T-helper 17 cell (primary cell): Measurements from ENCODE around the gene NHSL2. TPM values are rescaled to one million over a fixed set of nuclear protein-coding genes. Genes with fewer than 3 reads are reported as not detected.
A peak's percentile ranks its signal among the peaks of the same experiment; 100 is the strongest.

Source experiments
- ATAC-seq: fragments of 150-1000 bp; cut with Tn5 transposase; 2 replicates; pipeline ENCODE4 v1.10.0; 2021; ENCODE audit warnings: mild to moderate bottlenecking, moderate library complexity
- DNase-seq, 3 donors: peaks; one replicate each; pipeline versions ENCODE4 v3.0.0 to v3.0.0-alpha.2; 2020 to 2021
- H3K9me3 ChIP-seq: one replicate; pipeline ENCODE4 v1.7.0; 2013; ENCODE audit warnings: low read length, mild to moderate bottlenecking; ENCODE audit not compliant: control insufficient read depth, poor library complexity, severe bottlenecking
- H3K27ac Mint-ChIP-seq: one replicate; pipeline ENCODE4 v1.8.0; 2022; ENCODE audit warnings: mild to moderate bottlenecking, moderate library complexity, mixed read lengths
- H3K27me3 Mint-ChIP-seq: one replicate; pipeline ENCODE4 v1.8.0; 2022; ENCODE audit warnings: mixed read lengths
- H3K36me3 Mint-ChIP-seq: one replicate; pipeline ENCODE4 v1.8.0; 2022; ENCODE audit warnings: low read depth, mixed read lengths
- H3K4me1 Mint-ChIP-seq: one replicate; pipeline ENCODE4 v1.8.0; 2022; ENCODE audit warnings: mild to moderate bottlenecking, mixed read lengths
- H3K4me3 Mint-ChIP-seq: one replicate; pipeline ENCODE4 v1.8.0; 2022; ENCODE audit warnings: mild to moderate bottlenecking, moderate library complexity, mixed read lengths
- total RNA-seq, 4 donors: library from RNA in 2 of 4; stranded (reverse) in 2 of 4; gene quantifications; one replicate each; pipeline ENCODE4 v1.2.3 and lab custom pipeline; 2022 to 2026

The NHSL2 gene
- total RNA-seq, 2 donors from 2014 or later = 10.0 to 20.3 TPM

- H3K9me3 ChIP-seq = no peaks in the 10 kb centered on the region
- DNase-seq (no peak), ATAC-seq (no peak)
- H3K4me1 Mint-ChIP-seq = peaks cover 4% of the 10 kb centered on the region
- H3K27ac Mint-ChIP-seq = no peak overlapping the region
- H3K36me3 Mint-ChIP-seq = peaks cover 4% of the 10 kb centered on the region
- peaks cover 11% of the 10 kb centered on the region for H3K27me3 Mint-ChIP-seq
- H3K4me3 Mint-ChIP-seq = no peak overlapping the region
Measured at GRCh38 chrX:71974916-71975315, 64.3 kb downstream of the NHSL2 start.

GRCh38 chrX:71976753-71977152 is 66.1 kb downstream of the NHSL2 start:
- DNase-seq (no peak), ATAC-seq (no peak)
- Mint-ChIP-seq H3K27me3 (peaks cover 11% of the 10 kb centered on the region), H3K4me1 (peaks cover 4% of the 10 kb centered on the region), H3K4me3 (no peak overlapping the region), H3K27ac (no peak overlapping the region), H3K36me3 (peaks cover 4% of the 10 kb centered on the region)
- H3K9me3 ChIP-seq = no peaks in the 10 kb centered on the region

DNA sequence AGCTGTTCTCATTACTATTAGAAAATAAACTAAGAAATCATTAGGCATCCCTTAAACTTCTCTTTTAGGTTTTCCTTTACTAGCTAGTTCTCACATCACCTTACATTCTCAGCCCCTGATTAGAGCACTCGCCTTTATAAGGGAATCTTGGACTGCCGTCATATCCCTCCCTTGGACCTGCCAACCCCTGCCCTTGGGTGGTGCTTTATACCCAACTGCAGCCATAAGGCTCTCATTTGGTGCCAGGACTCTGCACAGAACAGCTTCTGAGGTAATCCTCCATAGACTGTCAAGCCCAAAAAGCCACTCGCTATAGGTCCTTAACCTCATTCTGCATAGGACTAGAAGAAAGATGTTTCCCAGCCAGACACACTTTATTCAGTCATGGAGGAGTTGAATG is 67.5 kb downstream of the NHSL2 start:
- H3K27ac Mint-ChIP-seq = no peak overlapping the region
- no peak for ATAC-seq

GRCh38 chrX:71989768-71990426 is 79.3 kb downstream of the NHSL2 start:
- Mint-ChIP-seq H3K27me3 (peaks cover 4% of the 10 kb centered on the region), H3K4me1 (peaks cover 9% of the 10 kb centered on the region), H3K27ac (no peak overlapping the region), H3K36me3 (no peaks in the 10 kb centered on the region), H3K4me3 (no peak overlapping the region)
- no peaks in the 10 kb centered on the region for H3K9me3 ChIP-seq
- no peak for ATAC-seq
- DNase-seq = no peak

More for the DNA sequence above, 67.5 kb downstream of the NHSL2 start:
- no peaks in the 10 kb centered on the region for H3K9me3 ChIP-seq
- peaks cover 4% of the 10 kb centered on the region for H3K36me3 Mint-ChIP-seq
- no peaks in the 10 kb centered on the region for H3K4me1 Mint-ChIP-seq
- H3K27me3 Mint-ChIP-seq = peaks cover 14% of the 10 kb centered on the region
- DNase-seq = no peak
- no peak overlapping the region for H3K4me3 Mint-ChIP-seq

DNA sequence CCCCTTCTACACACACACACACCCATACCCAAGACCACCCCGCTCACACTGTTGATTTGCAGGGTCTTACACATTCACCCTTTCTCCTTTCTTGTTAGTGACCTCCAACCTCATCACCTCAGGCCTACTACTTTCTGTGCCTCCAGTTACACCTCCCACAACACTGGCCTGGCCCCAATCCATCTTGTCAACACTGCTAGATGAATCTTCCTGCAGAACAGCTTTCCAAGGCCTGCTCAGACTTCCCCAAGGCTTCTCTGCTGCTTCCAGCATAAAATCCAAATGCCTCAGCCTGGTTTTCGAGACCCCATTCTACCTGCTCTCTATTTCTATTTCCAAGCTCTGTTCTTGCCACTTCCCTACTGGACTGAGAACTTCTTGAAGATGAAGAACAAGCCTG is 79.9 kb downstream of the NHSL2 start:
- H3K27me3 Mint-ChIP-seq = peaks cover 4% of the 10 kb centered on the region
- H3K4me1 Mint-ChIP-seq = peaks cover 11% of the 10 kb centered on the region
- H3K27ac Mint-ChIP-seq = no peak overlapping the region
- DNase-seq (no peak), ATAC-seq (no peak)
- H3K9me3 ChIP-seq = no peaks in the 10 kb centered on the region
- no peaks in the 10 kb centered on the region for H3K36me3 Mint-ChIP-seq
- no peak overlapping the region for H3K4me3 Mint-ChIP-seq

DNA sequence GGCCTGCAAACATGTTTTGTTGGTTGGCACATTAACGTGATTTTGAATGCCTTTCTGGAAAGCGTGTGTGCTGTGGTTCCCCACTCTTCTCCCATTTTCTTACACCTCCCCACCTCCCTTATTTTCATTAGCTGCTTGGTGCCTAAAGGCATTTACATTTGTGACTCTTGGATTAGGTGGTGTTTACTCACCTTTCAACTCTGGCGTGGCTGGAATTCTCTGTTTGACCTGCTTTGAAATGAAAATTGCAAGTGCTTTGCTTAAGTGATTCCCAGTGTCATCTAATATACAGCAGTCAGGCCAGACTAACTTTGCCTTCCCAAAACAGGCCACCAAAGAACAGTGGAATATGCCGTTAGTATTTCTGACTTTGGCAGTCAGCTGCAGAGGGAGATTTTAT is 80.5 kb downstream of the NHSL2 start:
- Mint-ChIP-seq H3K27ac (no peak overlapping the region), H3K36me3 (no peaks in the 10 kb centered on the region), H3K4me1 (peaks cover 12% of the 10 kb centered on the region), H3K27me3 (peaks cover 4% of the 10 kb centered on the region), H3K4me3 (no peak overlapping the region)
- ATAC-seq = no peak
- no peaks in the 10 kb centered on the region for H3K9me3 ChIP-seq
- no peak for DNase-seq

GRCh38 chrX:71992711-71993110 is 82.1 kb downstream of the NHSL2 start:
- no peaks in the 10 kb centered on the region for H3K9me3 ChIP-seq
- no peaks in the 10 kb centered on the region for H3K36me3 Mint-ChIP-seq
- H3K4me1 Mint-ChIP-seq = peaks cover 12% of the 10 kb centered on the region
- ATAC-seq (peak; percentile 97), DNase-seq (peak in 2 of 3 donors; percentile 10 to 14)
- H3K4me3 Mint-ChIP-seq = peak overlapping the region; percentile 59
- H3K27ac Mint-ChIP-seq = no peak overlapping the region
- peaks cover 2% of the 10 kb centered on the region for H3K27me3 Mint-ChIP-seq

GRCh38 chrX:71993371-71993770 is 82.7 kb downstream of the NHSL2 start:
- ATAC-seq = no peak

GRCh38 chrX:71994601-71995000 is 84.0 kb downstream of the NHSL2 start:
- no peak overlapping the region for H3K27ac Mint-ChIP-seq
- H3K36me3 Mint-ChIP-seq = no peaks in the 10 kb centered on the region
- DNase-seq = no peak
- peaks cover 15% of the 10 kb centered on the region for H3K4me1 Mint-ChIP-seq
- no peak overlapping the region for H3K4me3 Mint-ChIP-seq
- no peaks in the 10 kb centered on the region for H3K27me3 Mint-ChIP-seq
- H3K9me3 ChIP-seq = no peaks in the 10 kb centered on the region
- ATAC-seq = no peak

More at GRCh38 chrX:71993371-71993770, 82.7 kb downstream of the NHSL2 start:
- no peaks in the 10 kb centered on the region for H3K9me3 ChIP-seq
- Mint-ChIP-seq H3K4me3 (no peak overlapping the region), H3K27ac (peak overlapping the region; percentile 60), H3K4me1 (peaks cover 12% of the 10 kb centered on the region), H3K27me3 (no peaks in the 10 kb centered on the region), H3K36me3 (no peaks in the 10 kb centered on the region)
- no peak for DNase-seq

- Mint-ChIP-seq H3K27me3 (no peaks in the 10 kb centered on the region), H3K36me3 (no peaks in the 10 kb centered on the region), H3K4me3 (no peak overlapping the region), H3K27ac (peak overlapping the region; percentile 63), H3K4me1 (peaks cover 15% of the 10 kb centered on the region)
- no peaks in the 10 kb centered on the region for H3K9me3 ChIP-seq
- no peak for DNase-seq
- no peak for ATAC-seq
Measured at GRCh38 chrX:71995122-71995521, 84.5 kb downstream of the NHSL2 start.

- Mint-ChIP-seq H3K36me3 (no peaks in the 10 kb centered on the region), H3K27me3 (no peaks in the 10 kb centered on the region), H3K4me3 (no peak overlapping the region), H3K27ac (no peak overlapping the region), H3K4me1 (peaks cover 14% of the 10 kb centered on the region)
- no peak for ATAC-seq
- H3K9me3 ChIP-seq = no peaks in the 10 kb centered on the region
- no peak for DNase-seq
Measured at GRCh38 chrX:71996136-71996535, 85.5 kb downstream of the NHSL2 start.

GRCh38 chrX:71996826-71997225 is 86.2 kb downstream of the NHSL2 start:
- no peaks in the 10 kb centered on the region for H3K36me3 Mint-ChIP-seq
- peaks cover 10% of the 10 kb centered on the region for H3K4me1 Mint-ChIP-seq
- DNase-seq = no peak
- no peak overlapping the region for H3K27ac Mint-ChIP-seq
- H3K27me3 Mint-ChIP-seq = no peaks in the 10 kb centered on the region
- no peak overlapping the region for H3K4me3 Mint-ChIP-seq
- no peaks in the 10 kb centered on the region for H3K9me3 ChIP-seq
- ATAC-seq = no peak

- no peak for ATAC-seq
- H3K36me3 Mint-ChIP-seq = no peaks in the 10 kb centered on the region
- no peak for DNase-seq
- H3K9me3 ChIP-seq = no peaks in the 10 kb centered on the region
- peaks cover 10% of the 10 kb centered on the region for H3K4me1 Mint-ChIP-seq
- no peak overlapping the region for H3K4me3 Mint-ChIP-seq
- H3K27ac Mint-ChIP-seq = no peak overlapping the region
- no peaks in the 10 kb centered on the region for H3K27me3 Mint-ChIP-seq
Measured at GRCh38 chrX:71997320-71997719, 86.7 kb downstream of the NHSL2 start.

GRCh38 chrX:71998836-71999509 is 88.3 kb downstream of the NHSL2 start:
- peak; percentile 65 for ATAC-seq
- no peaks in the 10 kb centered on the region for H3K36me3 Mint-ChIP-seq

More at GRCh38 chrX:71998836-71999509, 88.3 kb downstream of the NHSL2 start:
- peaks cover 7% of the 10 kb centered on the region for H3K4me1 Mint-ChIP-seq
- no peaks in the 10 kb centered on the region for H3K9me3 ChIP-seq
- H3K4me3 Mint-ChIP-seq = no peak overlapping the region
- no peaks in the 10 kb centered on the region for H3K27me3 Mint-ChIP-seq
- H3K27ac Mint-ChIP-seq = peak overlapping the region; percentile 8
- peak in 1 of 3 donors; percentile 14 for DNase-seq
